ENCODE data around the gene BAIAP3.
A peak's percentile ranks its signal among the peaks of the same experiment; 100 is the strongest.

BAIAP3 gene

DNA sequence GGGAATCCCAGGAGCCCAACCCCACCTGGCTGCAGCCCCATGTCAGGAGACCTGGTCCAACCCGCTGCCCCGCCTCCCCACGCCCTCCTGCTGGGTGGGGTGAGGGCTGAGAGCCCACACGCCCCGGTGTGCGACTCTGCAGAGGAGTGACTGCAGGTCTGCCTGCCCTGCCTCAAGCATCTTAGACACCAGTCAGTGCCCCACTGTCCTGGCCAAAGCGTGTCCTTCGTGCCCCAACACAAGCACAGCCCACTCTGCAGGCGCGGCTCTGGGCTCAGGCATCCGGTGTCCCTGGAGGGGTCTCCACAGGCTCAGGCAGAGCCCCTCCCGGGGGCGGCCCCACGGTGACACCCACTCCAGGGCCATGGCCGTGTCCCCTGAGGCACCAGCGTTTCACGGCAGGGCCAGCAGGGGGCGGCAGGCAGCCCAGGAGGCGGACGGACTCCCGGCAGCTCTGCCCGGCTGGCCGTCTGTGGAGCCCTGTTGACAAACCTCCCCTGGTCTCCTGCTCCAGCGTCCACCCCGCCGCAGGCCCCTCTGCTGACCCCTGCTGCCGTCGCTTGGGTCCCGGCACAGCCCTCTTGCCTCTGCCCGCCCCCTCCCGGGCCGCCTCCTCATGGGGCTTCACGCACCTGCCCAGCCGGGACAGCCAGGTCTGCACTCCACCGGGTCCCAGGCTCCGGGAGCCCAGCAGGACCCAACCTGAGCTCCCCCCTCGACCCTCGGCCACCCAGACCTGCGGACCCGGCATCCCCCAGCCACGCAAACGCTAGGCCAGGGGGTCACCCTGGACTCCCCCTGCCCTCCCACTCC lies 32.6 kb upstream of the BAIAP3 start:
- Histone ChIP-seq H3K36me3 (ENCODE audit: control insufficient read depth in 2 of 2, insufficient read depth in 2 of 2, low read length in 2 of 2) (no peaks in the 10 kb centered on the region), H3K4me1 (ENCODE audit: control insufficient read depth, insufficient read depth, low read length) (peaks cover 7% of the 10 kb centered on the region), H3K27me3 (ENCODE audit: control insufficient read depth in 1 of 2, insufficient read depth in 2 of 2, low read length in 2 of 2) (peaks cover 30 to 32% of the 10 kb centered on the region in 2 donors), H3K27ac (ENCODE audit: low read length) (no peak overlapping the region), H3K4me3 (ENCODE audit: low read length in 2 of 2) (no peak overlapping the region), H3K9me3 (ENCODE audit: control insufficient read depth in 2 of 2, low read length in 2 of 2) (no peaks in the 10 kb centered on the region), H3K9ac (ENCODE audit: low read length in 2 of 2) (no peak overlapping the region)

DNA sequence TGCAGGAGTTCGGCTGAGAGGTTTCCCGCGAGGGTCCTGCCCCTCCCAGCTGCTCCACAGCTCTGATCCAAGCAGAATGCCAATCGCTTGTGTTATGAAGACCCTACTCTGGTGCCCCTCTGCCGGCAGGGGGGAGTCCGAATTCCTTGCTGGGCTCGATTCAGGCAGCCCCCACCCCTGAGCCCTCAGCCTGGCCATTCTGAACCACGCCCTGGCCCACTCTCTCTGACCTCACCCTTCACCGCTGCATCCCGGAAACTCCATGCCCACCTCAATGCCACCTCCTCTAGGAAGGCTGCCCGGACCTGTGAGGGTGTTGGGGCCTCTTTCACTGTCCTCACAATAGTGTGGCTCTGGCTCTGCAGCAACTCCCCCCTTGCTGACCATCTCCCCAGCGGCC lies 31.9 kb upstream of the BAIAP3 start:
- peaks cover 7% of the 10 kb centered on the region for H3K4me1 ChIP-seq (ENCODE audit: control insufficient read depth, insufficient read depth, low read length)
- no peaks in the 10 kb centered on the region for H3K9me3 ChIP-seq (ENCODE audit: control insufficient read depth in 2 of 2, low read length in 2 of 2)
- H3K27ac ChIP-seq (ENCODE audit: low read length): no peak overlapping the region
- peaks cover 30 to 32% of the 10 kb centered on the region in 2 donors for H3K27me3 ChIP-seq (ENCODE audit: control insufficient read depth in 1 of 2, insufficient read depth in 2 of 2, low read length in 2 of 2)
- H3K9ac ChIP-seq (ENCODE audit: low read length in 2 of 2): no peak overlapping the region
- H3K36me3 ChIP-seq (ENCODE audit: control insufficient read depth in 2 of 2, insufficient read depth in 2 of 2, low read length in 2 of 2): no peaks in the 10 kb centered on the region
- H3K4me3 ChIP-seq (ENCODE audit: low read length in 2 of 2): no peak overlapping the region

DNA sequence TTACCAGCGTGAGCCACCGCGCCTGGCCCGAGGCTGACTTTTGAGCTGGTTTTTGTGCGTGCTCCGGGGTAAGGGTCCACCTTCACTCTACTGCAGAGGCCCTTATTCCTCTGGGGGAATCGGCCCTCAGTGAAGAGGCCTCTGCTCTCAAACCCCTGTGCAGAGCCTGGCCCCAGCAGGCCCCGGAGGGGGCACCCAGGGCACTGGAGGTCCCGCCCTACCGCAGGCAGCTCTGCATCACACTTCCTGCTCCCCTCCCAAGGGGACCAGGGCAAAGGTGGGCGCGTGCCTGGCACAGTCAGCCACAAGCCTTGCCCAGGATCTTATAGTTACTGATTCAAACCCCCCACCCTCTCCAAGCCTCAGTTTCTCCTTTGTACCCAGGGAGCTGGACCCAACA lies 27.6 kb upstream of the BAIAP3 start:
- H3K9ac ChIP-seq (ENCODE audit: low read length in 2 of 2): no peak overlapping the region
- H3K27ac ChIP-seq (ENCODE audit: low read length): no peak overlapping the region
- peaks cover 9% of the 10 kb centered on the region for H3K4me1 ChIP-seq (ENCODE audit: control insufficient read depth, insufficient read depth, low read length)
- H3K9me3 ChIP-seq (ENCODE audit: control insufficient read depth in 2 of 2, low read length in 2 of 2): no peaks in the 10 kb centered on the region
- H3K27me3 ChIP-seq (ENCODE audit: control insufficient read depth in 1 of 2, insufficient read depth in 2 of 2, low read length in 2 of 2): peaks cover 11 to 17% of the 10 kb centered on the region in 2 donors
- H3K4me3 ChIP-seq (ENCODE audit: low read length in 2 of 2): no peak overlapping the region
- H3K36me3 ChIP-seq (ENCODE audit: control insufficient read depth in 2 of 2, insufficient read depth in 2 of 2, low read length in 2 of 2): no peaks in the 10 kb centered on the region

DNA sequence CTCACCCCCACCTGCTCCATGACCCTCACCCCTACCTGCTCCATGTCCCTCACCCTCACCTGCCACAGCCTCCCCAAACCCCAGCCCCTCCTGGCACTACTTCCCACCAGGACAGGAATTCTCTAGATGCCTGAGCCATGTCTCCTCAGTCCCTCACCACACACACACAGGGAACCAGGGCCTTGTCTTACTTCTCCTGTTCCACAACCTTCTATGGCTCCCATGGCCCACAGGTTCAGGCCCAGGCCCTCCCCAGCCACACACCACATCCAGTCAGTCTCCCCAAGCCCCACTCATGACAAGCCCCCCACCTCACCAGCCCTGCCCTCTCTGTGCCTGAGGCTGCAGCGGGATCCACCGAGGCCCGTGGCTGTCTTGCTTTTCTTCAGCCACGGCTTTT lies 27.1 kb upstream of the BAIAP3 start:
- peaks cover 8 to 12% of the 10 kb centered on the region in 2 donors for H3K27me3 ChIP-seq (ENCODE audit: control insufficient read depth in 1 of 2, insufficient read depth in 2 of 2, low read length in 2 of 2)
- H3K4me1 ChIP-seq (ENCODE audit: control insufficient read depth, insufficient read depth, low read length): peaks cover 9% of the 10 kb centered on the region
- no peaks in the 10 kb centered on the region for H3K36me3 ChIP-seq (ENCODE audit: control insufficient read depth in 2 of 2, insufficient read depth in 2 of 2, low read length in 2 of 2)
- H3K27ac ChIP-seq (ENCODE audit: low read length): no peak overlapping the region
- H3K4me3 ChIP-seq (ENCODE audit: low read length in 2 of 2): no peak overlapping the region
- H3K9me3 ChIP-seq (ENCODE audit: control insufficient read depth in 2 of 2, low read length in 2 of 2): no peaks in the 10 kb centered on the region
- no peak overlapping the region for H3K9ac ChIP-seq (ENCODE audit: low read length in 2 of 2)

DNA sequence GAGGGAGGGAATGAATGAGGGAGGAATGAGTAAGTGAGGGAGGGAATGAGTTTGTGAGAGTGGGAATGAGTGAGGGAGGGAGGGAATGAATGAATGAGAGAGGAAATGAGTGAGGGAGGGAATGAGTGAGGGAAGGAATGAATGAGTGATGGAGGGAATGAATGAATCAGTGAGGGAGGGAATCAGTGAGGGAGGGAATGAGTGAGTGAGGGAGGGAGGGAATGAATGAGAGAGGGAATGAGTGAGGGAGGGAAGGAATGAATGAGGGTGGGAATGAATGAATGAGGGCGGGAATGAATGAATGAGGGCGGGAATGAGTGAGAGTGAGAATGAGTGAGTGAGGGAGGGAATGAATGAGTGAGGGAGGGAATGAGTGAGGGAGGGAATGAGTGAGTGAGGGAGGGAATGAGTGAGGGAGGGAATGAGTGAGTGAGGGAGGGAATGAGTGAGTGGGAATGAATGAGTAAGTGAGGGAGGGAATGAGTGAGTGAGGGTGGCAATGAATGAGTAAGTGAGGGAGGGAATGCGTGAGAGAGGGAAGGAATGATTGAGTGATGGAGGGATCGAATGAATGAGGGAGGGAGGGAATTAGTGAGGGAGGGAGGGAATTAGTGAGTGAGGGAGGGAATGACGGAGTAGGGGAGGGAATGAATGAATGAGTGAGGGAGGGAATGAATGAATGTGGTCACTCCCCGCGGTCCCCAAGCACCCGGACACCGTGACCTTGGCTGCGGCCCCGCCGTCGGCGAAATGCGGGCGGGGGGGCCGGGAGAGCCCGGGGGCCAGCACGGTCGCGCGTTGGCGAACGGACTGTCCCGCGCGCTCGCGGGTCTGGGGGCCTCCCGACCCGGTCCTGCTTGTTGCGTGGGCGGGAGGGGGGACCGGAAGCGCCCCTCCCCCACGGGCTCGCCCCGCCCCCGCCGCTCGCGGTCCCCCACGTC lies 25.1 kb upstream of the BAIAP3 start:
- peak overlapping the region; percentile 62 to 77 for H3K4me3 ChIP-seq (ENCODE audit: low read length in 2 of 2)
- peak overlapping the region; percentile 47 to 51 for H3K9ac ChIP-seq (ENCODE audit: low read length in 2 of 2)
- H3K36me3 ChIP-seq (ENCODE audit: control insufficient read depth in 2 of 2, insufficient read depth in 2 of 2, low read length in 2 of 2): peaks cover 0 to 4% of the 10 kb centered on the region in 2 donors
- peaks cover 29% of the 10 kb centered on the region for H3K4me1 ChIP-seq (ENCODE audit: control insufficient read depth, insufficient read depth, low read length)
- H3K27me3 ChIP-seq (ENCODE audit: control insufficient read depth in 1 of 2, insufficient read depth in 2 of 2, low read length in 2 of 2): peaks cover 3 to 7% of the 10 kb centered on the region in 2 donors
- H3K9me3 ChIP-seq (ENCODE audit: control insufficient read depth in 2 of 2, low read length in 2 of 2): no peaks in the 10 kb centered on the region
- peak overlapping the region; percentile 92 for H3K27ac ChIP-seq (ENCODE audit: low read length)

DNA sequence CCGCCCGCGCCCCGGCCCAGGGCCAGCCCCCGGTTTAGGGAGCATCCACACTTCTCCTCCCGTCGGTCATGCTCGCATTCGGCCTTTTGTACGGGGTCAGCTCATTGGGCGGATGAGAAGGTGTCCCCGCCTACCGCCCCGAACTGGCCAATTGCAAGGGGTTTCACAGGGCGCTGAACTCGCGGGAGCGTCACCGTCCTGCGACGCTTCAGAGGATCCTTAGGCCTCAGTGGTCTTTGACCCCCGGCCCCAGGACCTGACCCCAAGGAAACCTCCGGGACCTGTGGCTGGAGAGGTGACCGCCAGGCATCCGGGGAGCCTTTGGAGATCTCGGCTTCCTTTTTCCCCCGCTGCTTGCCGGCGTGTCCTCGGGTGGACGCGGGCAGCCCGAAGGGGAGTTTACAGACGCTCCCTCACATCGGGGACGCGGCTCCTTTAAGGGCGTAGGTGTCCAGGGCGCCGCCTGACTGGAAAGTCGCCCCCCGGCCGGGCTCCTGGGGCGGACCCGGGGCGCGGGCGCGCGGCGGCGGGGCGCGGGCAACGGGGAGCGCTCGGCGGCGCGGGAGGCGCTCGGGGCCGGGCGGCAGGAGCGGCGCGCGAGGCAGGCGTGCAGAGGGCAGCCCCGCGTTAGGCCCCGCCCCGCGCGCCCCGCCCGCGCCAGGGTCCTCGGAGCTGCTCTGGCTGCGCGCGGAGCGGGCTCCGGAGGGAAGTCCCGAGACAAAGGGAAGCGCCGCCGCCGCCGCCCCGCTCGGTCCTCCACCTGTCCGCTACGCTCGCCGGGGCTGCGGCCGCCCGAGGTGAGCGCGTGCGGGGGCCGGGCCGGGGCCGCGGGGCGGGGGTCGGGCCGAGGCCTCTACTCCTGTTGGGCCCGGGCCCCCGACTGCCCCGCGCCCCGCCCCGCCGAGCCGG lies 24.2 kb upstream of the BAIAP3 start, which contains the start of gene UBE2I:
TSS of gene UBE2I (plus strand) at position 660 of the 909 bp plus-strand sequence. CDS start 4,395 bp downstream, outside the sequence.
- H3K27ac ChIP-seq (ENCODE audit: low read length): peak within 1 kb of the TSS; percentile 92
- peaks cover 4 to 7% of the 10 kb centered on the region in 2 donors for H3K36me3 ChIP-seq (ENCODE audit: control insufficient read depth in 2 of 2, insufficient read depth in 2 of 2, low read length in 2 of 2)
- peak within 1 kb of the TSS; percentile 78 to 88 for H3K4me3 ChIP-seq (ENCODE audit: low read length in 2 of 2)
- peaks cover under 1% of the 10 kb centered on the region in 2 donors for H3K27me3 ChIP-seq (ENCODE audit: control insufficient read depth in 1 of 2, insufficient read depth in 2 of 2, low read length in 2 of 2)
- no peaks in the 10 kb centered on the region for H3K9me3 ChIP-seq (ENCODE audit: control insufficient read depth in 2 of 2, low read length in 2 of 2)
- H3K4me1 ChIP-seq (ENCODE audit: control insufficient read depth, insufficient read depth, low read length): peaks cover 35% of the 10 kb centered on the region
- H3K9ac ChIP-seq (ENCODE audit: low read length in 2 of 2): peak within 1 kb of the TSS; percentile 84 to 99

DNA sequence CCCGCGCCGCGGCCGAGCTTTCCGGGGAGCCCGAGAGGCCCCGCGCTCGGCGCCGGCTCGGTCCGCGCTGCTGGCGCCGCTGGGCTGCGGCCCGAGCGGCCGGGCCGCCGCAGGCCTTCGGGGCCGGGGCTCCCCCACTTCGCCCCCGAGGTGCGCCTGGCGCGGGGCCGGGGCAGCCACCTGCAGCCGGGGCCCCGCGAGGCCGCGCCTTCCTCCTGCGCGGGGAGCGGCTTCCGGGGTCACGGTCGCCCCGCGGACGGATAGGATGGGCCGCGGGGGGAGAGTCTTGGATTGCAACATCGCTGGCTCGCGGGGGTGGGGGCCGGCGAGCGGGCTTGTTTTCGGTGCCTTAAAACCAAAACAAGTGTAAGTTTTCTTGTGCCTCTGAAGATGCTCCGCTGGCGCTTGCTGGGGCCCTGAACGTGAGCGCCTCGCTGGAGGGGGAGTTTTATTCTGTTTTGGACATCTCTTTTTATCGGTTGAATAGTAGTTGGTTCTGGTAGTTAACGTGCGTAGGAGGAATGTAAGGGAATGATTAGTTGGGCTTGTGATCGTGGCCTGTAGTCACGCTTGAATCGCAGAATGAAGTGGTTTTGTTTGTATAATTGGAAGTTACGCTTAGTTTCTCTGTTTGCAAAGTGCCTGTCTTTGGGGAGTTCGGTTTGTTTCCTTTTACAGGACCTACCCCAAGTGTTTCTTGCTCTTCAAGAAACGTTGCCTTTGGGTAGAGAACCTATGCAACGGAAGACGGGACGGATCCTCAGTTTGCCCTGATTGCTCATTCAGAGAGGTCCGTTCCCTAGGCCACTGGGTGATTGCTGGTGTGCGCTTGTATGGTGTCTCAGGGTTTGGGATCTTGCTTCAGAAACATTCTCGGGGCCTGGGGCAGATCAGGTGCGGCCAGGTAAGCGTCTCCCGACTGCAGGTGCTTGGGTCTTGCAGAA lies 23.3 kb upstream of the BAIAP3 start:
- peak overlapping the region; percentile 74 to 77 for H3K9ac ChIP-seq (ENCODE audit: low read length in 2 of 2)
- H3K36me3 ChIP-seq (ENCODE audit: control insufficient read depth in 2 of 2, insufficient read depth in 2 of 2, low read length in 2 of 2): peaks cover 6 to 14% of the 10 kb centered on the region in 2 donors
- no peak overlapping the region for H3K27ac ChIP-seq (ENCODE audit: low read length)
- no peaks in the 10 kb centered on the region for H3K9me3 ChIP-seq (ENCODE audit: control insufficient read depth in 2 of 2, low read length in 2 of 2)
- H3K4me1 ChIP-seq (ENCODE audit: control insufficient read depth, insufficient read depth, low read length): peaks cover 35% of the 10 kb centered on the region
- H3K4me3 ChIP-seq (ENCODE audit: low read length in 2 of 2): peak overlapping the region; percentile 78 to 88
- H3K27me3 ChIP-seq (ENCODE audit: control insufficient read depth in 1 of 2, insufficient read depth in 2 of 2, low read length in 2 of 2): no peaks in the 10 kb centered on the region

DNA sequence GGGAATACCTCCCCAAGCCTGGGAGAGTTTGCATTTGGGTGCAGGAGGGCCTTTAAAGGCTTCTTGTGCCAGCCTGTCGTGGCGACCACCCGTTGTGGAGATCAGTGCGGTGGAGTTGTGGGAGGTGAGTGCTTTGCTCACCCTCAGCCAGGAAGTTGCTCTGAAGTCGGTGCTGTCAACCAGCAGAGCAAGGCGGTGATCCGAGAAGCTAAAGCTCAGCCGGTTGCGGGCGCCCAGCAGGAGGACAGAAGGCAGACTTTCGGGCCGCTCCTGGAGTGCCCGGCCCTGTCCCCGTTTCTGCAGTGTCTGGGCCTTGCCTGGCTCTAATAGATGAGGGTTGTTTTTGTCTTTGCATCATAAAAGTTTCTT lies 22.6 kb upstream of the BAIAP3 start:
- H3K36me3 ChIP-seq (ENCODE audit: control insufficient read depth in 2 of 2, insufficient read depth in 2 of 2, low read length in 2 of 2): peaks cover 12 to 18% of the 10 kb centered on the region in 2 donors
- H3K9ac ChIP-seq (ENCODE audit: low read length in 2 of 2): peak overlapping the region; percentile 74 to 77
- no peaks in the 10 kb centered on the region for H3K9me3 ChIP-seq (ENCODE audit: control insufficient read depth in 2 of 2, low read length in 2 of 2)
- H3K27me3 ChIP-seq (ENCODE audit: control insufficient read depth in 1 of 2, insufficient read depth in 2 of 2, low read length in 2 of 2): no peaks in the 10 kb centered on the region
- H3K27ac ChIP-seq (ENCODE audit: low read length): no peak overlapping the region
- peaks cover 35% of the 10 kb centered on the region for H3K4me1 ChIP-seq (ENCODE audit: control insufficient read depth, insufficient read depth, low read length)
- peak overlapping the region; percentile 78 to 88 for H3K4me3 ChIP-seq (ENCODE audit: low read length in 2 of 2)

DNA sequence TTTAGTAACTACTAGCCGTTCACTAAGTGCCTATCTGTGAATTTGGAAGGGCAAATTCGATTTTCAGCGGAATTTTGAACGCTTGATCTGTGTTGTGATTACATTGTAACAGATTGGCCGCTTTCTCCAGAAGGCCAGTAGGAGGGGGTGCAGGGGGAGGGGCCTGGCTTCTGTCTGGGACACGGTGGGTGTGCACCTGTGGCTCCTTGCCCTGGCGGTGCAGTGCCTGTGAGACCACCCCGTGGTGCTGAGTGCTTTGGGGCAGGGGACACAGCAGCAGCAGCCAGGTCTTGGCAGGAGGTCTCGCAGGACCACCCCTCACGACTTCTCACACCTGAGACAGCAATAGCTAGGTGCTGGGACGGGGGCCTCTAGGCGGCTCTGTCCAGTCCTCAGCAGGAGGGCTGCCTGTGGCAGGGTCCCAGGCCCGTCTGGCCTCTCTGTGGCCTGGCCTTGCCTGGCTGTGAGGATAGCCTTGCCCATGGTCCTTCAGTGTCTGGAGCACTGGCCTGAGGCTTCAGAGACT lies 22.2 kb upstream of the BAIAP3 start:
- no peaks in the 10 kb centered on the region for H3K27me3 ChIP-seq (ENCODE audit: control insufficient read depth in 1 of 2, insufficient read depth in 2 of 2, low read length in 2 of 2)
- H3K36me3 ChIP-seq (ENCODE audit: control insufficient read depth in 2 of 2, insufficient read depth in 2 of 2, low read length in 2 of 2): peaks cover 16 to 23% of the 10 kb centered on the region in 2 donors
- no peaks in the 10 kb centered on the region for H3K9me3 ChIP-seq (ENCODE audit: control insufficient read depth in 2 of 2, low read length in 2 of 2)
- peak overlapping the region; percentile 74 to 77 for H3K9ac ChIP-seq (ENCODE audit: low read length in 2 of 2)
- no peak overlapping the region for H3K27ac ChIP-seq (ENCODE audit: low read length)
- H3K4me1 ChIP-seq (ENCODE audit: control insufficient read depth, insufficient read depth, low read length): peaks cover 35% of the 10 kb centered on the region
- peak overlapping the region; percentile 78 to 88 for H3K4me3 ChIP-seq (ENCODE audit: low read length in 2 of 2)
